Measurements from ENCODE around the gene RAB41.
"Not testable (repeated sequence)": the region's sequence is repeated elsewhere in the genome, so short reads cannot be mapped to it uniquely, and the experiment has no call there.

The RAB41 gene

GRCh38 chrX:70281951-70282350 is at the start of gene RAB41:
RAB41 (plus strand) TSS chrX:70282172; CDS start chrX:70282218, 46 bp downstream.
- Histone ChIP-seq H2AFZ (ENCODE audit: low read depth, low read length) (no peak within 1 kb of the TSS), H3K36me3 (ENCODE audit: insufficient read depth, low read length) (peaks cover 3% of the 10 kb centered on the region), H3K9me3 (ENCODE audit: low read length) (no peaks in the 10 kb centered on the region), H3K4me3 (ENCODE audit: low read length) (no peak within 1 kb of the TSS), H3K4me1 (ENCODE audit: insufficient read depth, low read length) (no peaks in the 10 kb centered on the region), H3K27me3 (ENCODE audit: insufficient read depth, low read length) (no peaks in the 10 kb centered on the region)

DNA sequence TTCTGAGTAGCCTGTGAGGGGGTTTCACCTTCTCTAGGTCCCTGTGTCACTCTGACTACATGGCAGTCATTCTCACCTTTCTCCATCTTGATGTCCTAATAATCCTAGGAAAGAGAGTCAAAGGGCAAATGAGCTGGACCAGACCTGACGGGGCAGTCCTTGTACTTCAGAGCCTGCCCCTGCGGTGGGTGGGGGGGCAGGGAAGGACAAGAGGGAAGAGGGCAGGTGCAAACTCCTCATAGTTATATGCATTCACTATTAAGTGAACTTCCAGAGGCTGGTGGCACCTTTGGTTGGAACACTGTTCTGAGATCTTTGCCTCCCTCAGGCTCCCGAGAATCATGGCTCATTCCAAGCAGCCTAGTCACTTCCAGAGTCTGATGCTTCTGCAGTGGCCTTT is 47.6 kb upstream of the RAB41 start, which contains the start of gene AWAT1:
TSS of gene AWAT1 (plus strand) at position 301 of the 400 bp plus-strand sequence. CDS start at position 342, 41 bp downstream.
- Histone ChIP-seq H3K36me3 (ENCODE audit: insufficient read depth, low read length) (no peaks in the 10 kb centered on the region), H3K4me3 (ENCODE audit: low read length) (no peak within 1 kb of the TSS), H3K4me1 (ENCODE audit: insufficient read depth, low read length) (no peaks in the 10 kb centered on the region), H3K9me3 (ENCODE audit: low read length) (no peaks in the 10 kb centered on the region), H3K27me3 (ENCODE audit: insufficient read depth, low read length) (peaks cover 5% of the 10 kb centered on the region), H2AFZ (ENCODE audit: low read depth, low read length) (no peak within 1 kb of the TSS)

DNA sequence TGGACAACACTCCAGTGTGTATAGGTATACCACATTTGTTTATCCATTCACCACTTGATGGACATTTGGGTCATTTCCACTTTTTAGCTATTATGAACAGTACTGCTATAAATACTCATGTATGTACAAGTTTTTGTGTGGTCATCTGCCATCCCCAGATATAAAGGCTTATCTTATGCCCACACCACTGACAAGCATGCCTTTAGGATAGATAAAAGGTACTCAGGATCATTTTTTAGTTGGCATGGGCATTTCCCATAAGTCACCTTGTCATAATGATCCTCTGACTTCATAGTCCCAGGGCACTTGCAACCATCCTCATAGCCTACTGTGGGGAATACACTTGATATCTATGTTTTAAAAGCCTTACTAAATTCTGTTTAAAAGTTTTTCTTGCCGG is 41.2 kb upstream of the RAB41 start:
- Histone ChIP-seq H2AFZ (ENCODE audit: low read depth, low read length) (no peak overlapping the region), H3K4me1 (ENCODE audit: insufficient read depth, low read length) (no peaks in the 10 kb centered on the region), H3K27me3 (ENCODE audit: insufficient read depth, low read length) (peaks cover 7% of the 10 kb centered on the region), H3K9me3 (ENCODE audit: low read length) (no peaks in the 10 kb centered on the region), H3K4me3 (ENCODE audit: low read length) (no peak overlapping the region), H3K36me3 (ENCODE audit: insufficient read depth, low read length) (no peaks in the 10 kb centered on the region)

- no peaks in the 10 kb centered on the region for H3K4me1 ChIP-seq (ENCODE audit: insufficient read depth, low read length)
- no peak overlapping the region for H2AFZ ChIP-seq (ENCODE audit: low read depth, low read length)
- H3K4me3 ChIP-seq (ENCODE audit: low read length), result no peak overlapping the region
- H3K27me3 ChIP-seq (ENCODE audit: insufficient read depth, low read length), result peaks cover 7% of the 10 kb centered on the region
- no peaks in the 10 kb centered on the region for H3K36me3 ChIP-seq (ENCODE audit: insufficient read depth, low read length)
- H3K9me3 ChIP-seq (ENCODE audit: low read length), result no peaks in the 10 kb centered on the region
Measured at GRCh38 chrX:70241501-70241900, 40.5 kb upstream of the RAB41 start.

DNA sequence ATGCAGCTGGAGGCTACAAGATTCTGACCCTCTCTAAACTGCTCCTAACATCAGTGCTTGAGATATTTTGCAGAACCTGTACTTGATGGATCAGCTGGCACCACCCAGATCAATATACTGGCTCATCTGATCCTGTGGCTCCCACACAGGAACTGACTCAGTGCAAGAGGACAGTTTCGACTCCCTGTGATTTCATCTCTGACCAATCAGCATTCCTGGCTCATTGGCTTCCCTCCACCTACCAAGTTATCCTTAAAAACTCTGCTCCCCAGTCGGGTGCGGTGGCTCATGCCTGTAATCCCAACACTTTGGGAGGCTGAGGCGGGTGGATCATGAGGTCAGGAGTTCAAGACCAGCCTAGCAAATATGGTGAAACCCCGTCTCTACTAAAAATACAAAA is 38.4 kb upstream of the RAB41 start:
- not testable (repeated sequence) for H3K4me3 ChIP-seq (ENCODE audit: low read length); H3K4me1 ChIP-seq (ENCODE audit: insufficient read depth, low read length); H3K27me3 ChIP-seq (ENCODE audit: insufficient read depth, low read length); H3K36me3 ChIP-seq (ENCODE audit: insufficient read depth, low read length); H2AFZ ChIP-seq (ENCODE audit: low read depth, low read length); H3K9me3 ChIP-seq (ENCODE audit: low read length)

- Histone ChIP-seq H3K9me3 (ENCODE audit: low read length) (no peaks in the 10 kb centered on the region), H3K4me3 (ENCODE audit: low read length) (no peak overlapping the region), H2AFZ (ENCODE audit: low read depth, low read length) (no peak overlapping the region), H3K36me3 (ENCODE audit: insufficient read depth, low read length) (no peaks in the 10 kb centered on the region), H3K4me1 (ENCODE audit: insufficient read depth, low read length) (no peaks in the 10 kb centered on the region), H3K27me3 (ENCODE audit: insufficient read depth, low read length) (no peaks in the 10 kb centered on the region)
Measured at GRCh38 chrX:70244881-70245280, 37.1 kb upstream of the RAB41 start.

- Histone ChIP-seq H3K4me1 (ENCODE audit: insufficient read depth, low read length) (no peaks in the 10 kb centered on the region), H3K27me3 (ENCODE audit: insufficient read depth, low read length) (no peaks in the 10 kb centered on the region), H3K36me3 (ENCODE audit: insufficient read depth, low read length) (no peaks in the 10 kb centered on the region), H2AFZ (ENCODE audit: low read depth, low read length) (no peak overlapping the region), H3K9me3 (ENCODE audit: low read length) (no peaks in the 10 kb centered on the region), H3K4me3 (ENCODE audit: low read length) (no peak overlapping the region)
Measured at GRCh38 chrX:70247252-70247651, 34.7 kb upstream of the RAB41 start.

DNA sequence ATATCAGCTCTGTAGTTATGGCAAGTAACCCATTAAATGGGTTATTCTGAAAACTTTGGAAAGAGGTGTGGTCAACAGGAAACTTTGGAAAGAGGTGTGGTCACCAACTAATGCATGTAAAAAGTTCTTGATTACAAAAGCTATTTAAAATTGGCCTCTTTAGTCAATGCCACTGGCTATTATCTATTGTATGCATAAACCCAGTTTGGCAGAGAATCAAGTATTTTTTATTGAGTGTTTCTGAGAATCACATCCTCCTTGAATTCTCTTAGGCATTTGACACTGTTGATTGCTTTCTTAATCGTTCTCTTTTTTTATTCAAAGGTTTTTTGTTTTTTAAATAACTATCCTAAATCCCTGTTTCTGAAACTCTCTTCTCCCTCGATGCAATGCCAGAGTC is 29.5 kb upstream of the RAB41 start:
- no peaks in the 10 kb centered on the region for H3K36me3 ChIP-seq (ENCODE audit: insufficient read depth, low read length)
- no peaks in the 10 kb centered on the region for H3K4me1 ChIP-seq (ENCODE audit: insufficient read depth, low read length)
- H2AFZ ChIP-seq (ENCODE audit: low read depth, low read length), result no peak overlapping the region
- H3K4me3 ChIP-seq (ENCODE audit: low read length), result no peak overlapping the region
- H3K27me3 ChIP-seq (ENCODE audit: insufficient read depth, low read length), result no peaks in the 10 kb centered on the region
- no peaks in the 10 kb centered on the region for H3K9me3 ChIP-seq (ENCODE audit: low read length)

GRCh38 chrX:70253377-70254062 is 28.5 kb upstream of the RAB41 start:
- Histone ChIP-seq H3K36me3 (ENCODE audit: insufficient read depth, low read length) (no peaks in the 10 kb centered on the region), H3K4me1 (ENCODE audit: insufficient read depth, low read length) (no peaks in the 10 kb centered on the region), H2AFZ (ENCODE audit: low read depth, low read length) (no peak overlapping the region), H3K9me3 (ENCODE audit: low read length) (no peaks in the 10 kb centered on the region), H3K4me3 (ENCODE audit: low read length) (no peak overlapping the region), H3K27me3 (ENCODE audit: insufficient read depth, low read length) (no peaks in the 10 kb centered on the region)

DNA sequence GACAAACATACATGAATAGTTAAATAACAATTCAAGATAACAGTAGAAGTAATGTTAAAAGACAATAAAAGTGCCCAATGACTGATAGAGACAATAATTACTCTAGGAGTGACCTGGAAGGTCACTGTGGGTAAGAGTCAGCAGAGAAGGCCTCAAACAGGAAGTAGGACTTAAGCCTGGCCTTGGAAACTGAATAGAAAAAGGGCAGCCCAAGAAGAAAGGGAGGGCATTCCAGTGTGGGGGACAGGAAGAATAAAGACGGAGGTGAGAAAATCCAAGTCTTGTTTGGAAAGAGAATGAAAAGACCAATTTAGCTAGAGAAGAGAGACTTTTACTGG is 27.9 kb upstream of the RAB41 start:
- H3K9me3 ChIP-seq (ENCODE audit: low read length), result no peaks in the 10 kb centered on the region
- H3K4me1 ChIP-seq (ENCODE audit: insufficient read depth, low read length), result no peaks in the 10 kb centered on the region
- H3K4me3 ChIP-seq (ENCODE audit: low read length), result no peak overlapping the region
- H3K27me3 ChIP-seq (ENCODE audit: insufficient read depth, low read length), result no peaks in the 10 kb centered on the region
- no peaks in the 10 kb centered on the region for H3K36me3 ChIP-seq (ENCODE audit: insufficient read depth, low read length)
- H2AFZ ChIP-seq (ENCODE audit: low read depth, low read length), result no peak overlapping the region

- H2AFZ ChIP-seq (ENCODE audit: low read depth, low read length), result no peak overlapping the region
Measured at GRCh38 chrX:70254909-70255308, 27.1 kb upstream of the RAB41 start.

DNA sequence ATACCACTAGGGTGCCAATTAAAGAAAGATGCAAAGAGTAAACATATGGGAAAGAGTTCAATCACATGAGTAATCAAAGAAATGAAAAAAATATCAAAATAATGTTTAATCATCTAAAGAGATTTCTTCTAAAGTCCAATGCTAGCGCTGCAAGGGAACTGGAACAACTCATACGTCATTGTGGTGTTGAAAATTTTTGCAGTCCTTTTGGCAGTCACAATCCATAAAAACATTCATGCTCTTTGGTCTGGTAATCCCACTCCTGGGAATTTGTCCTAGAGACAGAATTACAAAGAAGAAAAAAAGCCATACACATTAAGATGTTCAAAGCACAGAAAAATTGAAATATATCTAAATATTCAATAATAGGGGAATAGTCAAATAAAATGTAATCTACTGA is 26.5 kb upstream of the RAB41 start:
- Histone ChIP-seq H3K4me3 (ENCODE audit: low read length) (no peak overlapping the region), H2AFZ (ENCODE audit: low read depth, low read length) (no peak overlapping the region), H3K9me3 (ENCODE audit: low read length) (no peaks in the 10 kb centered on the region), H3K36me3 (ENCODE audit: insufficient read depth, low read length) (no peaks in the 10 kb centered on the region), H3K27me3 (ENCODE audit: insufficient read depth, low read length) (no peaks in the 10 kb centered on the region), H3K4me1 (ENCODE audit: insufficient read depth, low read length) (no peaks in the 10 kb centered on the region)

More at GRCh38 chrX:70254909-70255308, 27.1 kb upstream of the RAB41 start:
- H3K4me3 ChIP-seq (ENCODE audit: low read length), result no peak overlapping the region
- no peaks in the 10 kb centered on the region for H3K27me3 ChIP-seq (ENCODE audit: insufficient read depth, low read length)
- H3K36me3 ChIP-seq (ENCODE audit: insufficient read depth, low read length), result no peaks in the 10 kb centered on the region
- no peaks in the 10 kb centered on the region for H3K4me1 ChIP-seq (ENCODE audit: insufficient read depth, low read length)
- no peaks in the 10 kb centered on the region for H3K9me3 ChIP-seq (ENCODE audit: low read length)

DNA sequence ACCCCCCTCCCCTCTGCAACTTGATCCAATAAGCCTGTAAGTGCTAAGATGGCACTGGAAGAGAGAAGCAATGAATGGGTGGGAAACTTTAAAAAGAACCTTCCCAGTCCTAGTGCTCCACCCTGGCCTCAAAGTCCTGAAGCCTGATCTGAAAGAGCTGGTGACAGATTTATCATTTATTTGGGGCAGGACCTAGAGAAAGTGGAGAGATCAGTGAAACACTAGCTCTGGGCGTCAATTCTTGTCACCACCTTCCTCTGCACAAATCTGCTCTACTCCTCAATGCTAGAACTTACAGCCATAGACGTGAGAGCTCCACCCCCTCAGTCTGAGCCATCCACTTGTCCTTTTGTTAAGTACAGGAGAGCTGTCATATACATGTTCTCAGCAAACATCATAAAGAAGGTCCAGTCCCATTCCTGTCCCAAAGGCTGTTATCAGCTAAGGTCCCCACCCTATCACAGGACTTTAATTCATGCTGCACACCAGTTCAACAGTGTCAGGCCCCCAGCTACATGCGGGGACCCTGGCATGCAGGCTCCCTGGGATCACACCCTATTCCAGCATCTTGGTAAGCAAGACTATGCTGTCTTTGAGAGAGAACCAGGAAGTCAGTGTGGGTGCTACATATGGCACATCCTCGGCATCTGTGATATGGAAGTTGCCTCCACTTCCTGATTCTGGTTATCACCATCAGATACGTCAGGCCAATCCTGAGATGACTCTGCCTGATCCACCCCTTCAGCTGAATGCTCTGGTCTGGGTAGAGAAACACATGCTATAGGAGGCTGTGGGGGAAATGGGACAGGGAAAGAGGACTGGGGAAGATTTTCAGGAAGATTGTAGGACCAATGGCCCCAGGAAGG is 24.3 kb upstream of the RAB41 start:
- no peak overlapping the region for H3K4me3 ChIP-seq (ENCODE audit: low read length)

More for the DNA sequence above, 24.3 kb upstream of the RAB41 start:
- H3K27me3 ChIP-seq (ENCODE audit: insufficient read depth, low read length), result no peaks in the 10 kb centered on the region
- H2AFZ ChIP-seq (ENCODE audit: low read depth, low read length), result no peak overlapping the region
- H3K36me3 ChIP-seq (ENCODE audit: insufficient read depth, low read length), result no peaks in the 10 kb centered on the region
- H3K9me3 ChIP-seq (ENCODE audit: low read length), result no peaks in the 10 kb centered on the region
- no peaks in the 10 kb centered on the region for H3K4me1 ChIP-seq (ENCODE audit: insufficient read depth, low read length)
